GM23338 (cell line): ENCODE measurements around the gene LAMTOR1. TPM values are rescaled to one million over a fixed set of nuclear protein-coding genes. Genes with fewer than 3 reads are reported as not detected.

ENCODE experiments used
- ATAC-seq: fragments of 200-7000 bp; cut with Tn5 transposase; 3 replicates; pipeline ENCODE4 v1.9.1; 2020
- DNase-seq: peaks from one replicate; pipeline ENCODE4 v3.0.0-alpha.2; 2015; ENCODE audit warnings: low spot score
- H2AFZ ChIP-seq: fragments of 200-600 bp; sonication (generic); 2 replicates; pipeline ENCODE4 v1.8.0; 2016; ENCODE audit warnings: antibody characterized with exemption, mild to moderate bottlenecking, moderate library complexity
- H3F3A ChIP-seq: fragments of 200-600 bp; sonication (generic); replicated peaks from 2 replicates; pipeline ENCODE4 v1.8.0; 2017; ENCODE audit warnings: antibody characterized with exemption, mixed run types, low read depth
- H3K27ac ChIP-seq: fragments of 200-600 bp; sonication (generic); 2 replicates; pipeline ENCODE4 v1.6.1; 2016; ENCODE audit warnings: low read depth
- H3K27me3 ChIP-seq: fragments of 200-600 bp; sonication (generic); 2 replicates; pipeline ENCODE4 v1.8.0; 2016; ENCODE audit warnings: mild to moderate bottlenecking, mixed run types, moderate library complexity; ENCODE audit not compliant: insufficient read depth
- H3K36me3 ChIP-seq: fragments of 200-600 bp; sonication (generic); 2 replicates; pipeline ENCODE4 v1.8.0; 2016; ENCODE audit warnings: mild to moderate bottlenecking; ENCODE audit not compliant: insufficient read depth
- H3K4me1 ChIP-seq: fragments of 200-600 bp; sonication (generic); 2 replicates; pipeline ENCODE4 v1.8.0; 2016; ENCODE audit warnings: mild to moderate bottlenecking, moderate library complexity; ENCODE audit not compliant: insufficient read depth
- H3K4me2 ChIP-seq: fragments of 200-600 bp; sonication (generic); 2 replicates; pipeline ENCODE4 v1.7.1; 2017; ENCODE audit warnings: mixed run types
- H3K4me3 ChIP-seq: fragments of 200-600 bp; sonication (generic); 2 replicates; pipeline ENCODE4 v1.6.1; 2016; ENCODE audit warnings: mixed run types
- H3K79me2 ChIP-seq: fragments of 200-600 bp; sonication (generic); replicated peaks from 2 replicates; pipeline ENCODE4 v1.8.0; 2017; ENCODE audit warnings: mild to moderate bottlenecking; ENCODE audit not compliant: insufficient read depth
- H3K9me2 ChIP-seq: fragments of 200-600 bp; sonication (generic); 2 replicates; pipeline ENCODE4 v1.8.0; 2017; ENCODE audit not compliant: insufficient read depth
- H4K20me1 ChIP-seq: fragments of 200-600 bp; sonication (generic); replicated peaks from 2 replicates; pipeline ENCODE4 v1.8.0; 2017; ENCODE audit warnings: mild to moderate bottlenecking; ENCODE audit not compliant: insufficient read depth
- H3K27ac Mint-ChIP-seq: 2 replicates; pipeline ENCODE4 v1.8.0; 2020; ENCODE audit warnings: inconsistent platforms, mild to moderate bottlenecking, moderate library complexity, mixed read lengths
- H3K27me3 Mint-ChIP-seq: 3 replicates; pipeline ENCODE4 v1.8.0; 2022; ENCODE audit warnings: low read depth, mild to moderate bottlenecking, moderate library complexity, mixed read lengths, inconsistent platforms; ENCODE audit not compliant: insufficient read depth, poor library complexity
- H3K36me3 Mint-ChIP-seq: 3 replicates; pipeline ENCODE4 v1.8.0; 2021; ENCODE audit warnings: low read depth, mild to moderate bottlenecking, inconsistent platforms, moderate library complexity, mixed read lengths
- H3K4me1 Mint-ChIP-seq: 3 replicates; pipeline ENCODE4 v1.8.0; 2020; ENCODE audit warnings: mild to moderate bottlenecking, inconsistent platforms, mixed read lengths
- H3K4me3 Mint-ChIP-seq: 3 replicates; pipeline ENCODE4 v1.8.0; 2021; ENCODE audit warnings: moderate library complexity, mild to moderate bottlenecking, inconsistent platforms, mixed read lengths
- H3K9me3 Mint-ChIP-seq: 3 replicates; pipeline ENCODE4 v1.8.0; 2020; ENCODE audit warnings: moderate library complexity, mild to moderate bottlenecking, inconsistent platforms, mixed read lengths
- CREB1 ChIP-seq: fragments of 250-450 bp; sonication (Bioruptor Pico); IDR thresholded peaks from 2 replicates; pipeline ENCODE4 v1.5.0; 2020; ENCODE audit warnings: low read depth, mild to moderate bottlenecking, moderate library complexity
- EZH2 ChIP-seq: fragments of 200-600 bp; sonication (generic); IDR thresholded peaks from one replicate; pipeline ENCODE4 v1.8.0; 2017; ENCODE audit warnings: antibody characterized with exemption, mild to moderate bottlenecking, low read depth; ENCODE audit not compliant: unreplicated experiment
- EZH2phosphoT487 ChIP-seq: fragments of 200-600 bp; sonication (generic); IDR thresholded peaks from one replicate; pipeline ENCODE4 v1.8.1; 2018; ENCODE audit warnings: antibody characterized with exemption; ENCODE audit not compliant: unreplicated experiment
- JUNB ChIP-seq: IDR thresholded peaks from one replicate; pipeline ENCODE4 v1.6.1; 2016; ENCODE audit warnings: antibody characterized with exemption; ENCODE audit not compliant: unreplicated experiment
- POLR2AphosphoS5 ChIP-seq: IDR thresholded peaks from 2 replicates; pipeline ENCODE4 v1.6.1; 2016; ENCODE audit warnings: antibody characterized with exemption, low read depth
- STAT1 ChIP-seq: IDR thresholded peaks from one replicate; pipeline ENCODE4 v1.6.1; 2016; ENCODE audit warnings: antibody characterized with exemption; ENCODE audit not compliant: unreplicated experiment
- ZNF114 ChIP-seq: fragments of 250-450 bp; sonication (Bioruptor Pico); IDR thresholded peaks from 2 replicates; pipeline ENCODE4 v1.5.0; 2020; ENCODE audit warnings: mild to moderate bottlenecking, moderate library complexity
- ZNF331 ChIP-seq: fragments of 250-450 bp; sonication (Bioruptor Pico); IDR thresholded peaks from 2 replicates; pipeline ENCODE4 v1.5.0; 2020; ENCODE audit warnings: low read depth, mild to moderate bottlenecking, moderate library complexity
- polyA plus RNA-seq: library from polyadenylated mRNA; unstranded; fragments of >200 nt; fragmentation: Nextera tagmentation; extraction: Ambion mirVana; gene quantifications from 2 replicates; pipeline ENCODE4 v1.2.1, GENCODE V29; 2016
- total RNA-seq: library from RNA; depleted of rRNA; stranded (reverse); fragments of >200 nt; shearing (Covaris generic); gene quantifications from 2 replicates; pipeline ENCODE4 v1.2.3, GENCODE V29; 2014
- TF ChIP-seq, protein P1 (sequence below): IDR thresholded peaks from one replicate; pipeline ENCODE4 v1.6.1; 2018; ENCODE audit warnings: antibody characterized with exemption; ENCODE audit not compliant: unreplicated experiment
- TF ChIP-seq, protein P2 (sequence below): IDR thresholded peaks from 2 replicates; pipeline ENCODE4 v1.6.1; 2016; ENCODE audit warnings: antibody characterized with exemption
- TF ChIP-seq, protein P3 (sequence below), 2 experiments: fragments of 200-600 bp in 1 of 2; sonication (generic) in 1 of 2; conservative IDR thresholded peaks; 2 replicates each; pipeline versions ENCODE4 v1.5.1 to v1.6.1; 2016 to 2017; ENCODE audit warnings: antibody characterized with exemption in 2 of 2, low read depth in 2 of 2, mild to moderate bottlenecking in 2 of 2, moderate library complexity in 1 of 2

Gene LAMTOR1
- total and polyA plus RNA-seq, 2 experiments from 2014 or later, result 112 to 157 TPM

DNA sequence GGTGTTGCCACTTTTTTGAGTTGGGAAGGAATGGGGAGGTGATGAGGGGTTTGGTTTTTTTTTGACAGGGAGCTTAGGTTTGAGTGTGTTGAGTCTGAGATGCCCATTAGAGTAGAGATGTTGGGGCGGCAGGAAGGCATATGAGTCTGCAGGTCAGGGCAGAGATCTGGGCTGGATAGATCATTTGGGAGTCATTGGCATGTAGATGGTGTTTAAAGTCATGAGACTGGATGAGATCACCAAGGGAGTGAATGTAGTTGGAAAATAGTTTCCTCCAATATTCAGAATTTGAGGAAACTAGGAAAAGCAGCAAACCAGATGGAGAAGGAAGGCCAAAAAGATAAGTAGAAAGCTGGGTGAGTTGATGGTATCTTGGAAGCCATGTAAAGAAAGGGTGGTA lies 11.5 kb upstream of the LAMTOR1 start (continued):
- TF ChIP-seq EZH2 (no peak), JUNB (no peak), POLR2AphosphoS5 (no peak), ZNF331 (CRISPR knock-in tag) (no peak), EZH2phosphoT487 (no peak), STAT1 (no peak), CREB1 (no peak)
- TF ChIP-seq, protein P1, sequence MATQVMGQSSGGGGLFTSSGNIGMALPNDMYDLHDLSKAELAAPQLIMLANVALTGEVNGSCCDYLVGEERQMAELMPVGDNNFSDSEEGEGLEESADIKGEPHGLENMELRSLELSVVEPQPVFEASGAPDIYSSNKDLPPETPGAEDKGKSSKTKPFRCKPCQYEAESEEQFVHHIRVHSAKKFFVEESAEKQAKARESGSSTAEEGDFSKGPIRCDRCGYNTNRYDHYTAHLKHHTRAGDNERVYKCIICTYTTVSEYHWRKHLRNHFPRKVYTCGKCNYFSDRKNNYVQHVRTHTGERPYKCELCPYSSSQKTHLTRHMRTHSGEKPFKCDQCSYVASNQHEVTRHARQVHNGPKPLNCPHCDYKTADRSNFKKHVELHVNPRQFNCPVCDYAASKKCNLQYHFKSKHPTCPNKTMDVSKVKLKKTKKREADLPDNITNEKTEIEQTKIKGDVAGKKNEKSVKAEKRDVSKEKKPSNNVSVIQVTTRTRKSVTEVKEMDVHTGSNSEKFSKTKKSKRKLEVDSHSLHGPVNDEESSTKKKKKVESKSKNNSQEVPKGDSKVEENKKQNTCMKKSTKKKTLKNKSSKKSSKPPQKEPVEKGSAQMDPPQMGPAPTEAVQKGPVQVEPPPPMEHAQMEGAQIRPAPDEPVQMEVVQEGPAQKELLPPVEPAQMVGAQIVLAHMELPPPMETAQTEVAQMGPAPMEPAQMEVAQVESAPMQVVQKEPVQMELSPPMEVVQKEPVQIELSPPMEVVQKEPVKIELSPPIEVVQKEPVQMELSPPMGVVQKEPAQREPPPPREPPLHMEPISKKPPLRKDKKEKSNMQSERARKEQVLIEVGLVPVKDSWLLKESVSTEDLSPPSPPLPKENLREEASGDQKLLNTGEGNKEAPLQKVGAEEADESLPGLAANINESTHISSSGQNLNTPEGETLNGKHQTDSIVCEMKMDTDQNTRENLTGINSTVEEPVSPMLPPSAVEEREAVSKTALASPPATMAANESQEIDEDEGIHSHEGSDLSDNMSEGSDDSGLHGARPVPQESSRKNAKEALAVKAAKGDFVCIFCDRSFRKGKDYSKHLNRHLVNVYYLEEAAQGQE, result no peak
- TF ChIP-seq, protein P2, sequence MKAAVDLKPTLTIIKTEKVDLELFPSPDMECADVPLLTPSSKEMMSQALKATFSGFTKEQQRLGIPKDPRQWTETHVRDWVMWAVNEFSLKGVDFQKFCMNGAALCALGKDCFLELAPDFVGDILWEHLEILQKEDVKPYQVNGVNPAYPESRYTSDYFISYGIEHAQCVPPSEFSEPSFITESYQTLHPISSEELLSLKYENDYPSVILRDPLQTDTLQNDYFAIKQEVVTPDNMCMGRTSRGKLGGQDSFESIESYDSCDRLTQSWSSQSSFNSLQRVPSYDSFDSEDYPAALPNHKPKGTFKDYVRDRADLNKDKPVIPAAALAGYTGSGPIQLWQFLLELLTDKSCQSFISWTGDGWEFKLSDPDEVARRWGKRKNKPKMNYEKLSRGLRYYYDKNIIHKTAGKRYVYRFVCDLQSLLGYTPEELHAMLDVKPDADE, result no peak
- TF ChIP-seq, protein P3, sequence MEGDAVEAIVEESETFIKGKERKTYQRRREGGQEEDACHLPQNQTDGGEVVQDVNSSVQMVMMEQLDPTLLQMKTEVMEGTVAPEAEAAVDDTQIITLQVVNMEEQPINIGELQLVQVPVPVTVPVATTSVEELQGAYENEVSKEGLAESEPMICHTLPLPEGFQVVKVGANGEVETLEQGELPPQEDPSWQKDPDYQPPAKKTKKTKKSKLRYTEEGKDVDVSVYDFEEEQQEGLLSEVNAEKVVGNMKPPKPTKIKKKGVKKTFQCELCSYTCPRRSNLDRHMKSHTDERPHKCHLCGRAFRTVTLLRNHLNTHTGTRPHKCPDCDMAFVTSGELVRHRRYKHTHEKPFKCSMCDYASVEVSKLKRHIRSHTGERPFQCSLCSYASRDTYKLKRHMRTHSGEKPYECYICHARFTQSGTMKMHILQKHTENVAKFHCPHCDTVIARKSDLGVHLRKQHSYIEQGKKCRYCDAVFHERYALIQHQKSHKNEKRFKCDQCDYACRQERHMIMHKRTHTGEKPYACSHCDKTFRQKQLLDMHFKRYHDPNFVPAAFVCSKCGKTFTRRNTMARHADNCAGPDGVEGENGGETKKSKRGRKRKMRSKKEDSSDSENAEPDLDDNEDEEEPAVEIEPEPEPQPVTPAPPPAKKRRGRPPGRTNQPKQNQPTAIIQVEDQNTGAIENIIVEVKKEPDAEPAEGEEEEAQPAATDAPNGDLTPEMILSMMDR (conservative IDR thresholded peaks at IDR 0.05; ENCODE audit: low read depth in 2 of 2), result no peak

DNA sequence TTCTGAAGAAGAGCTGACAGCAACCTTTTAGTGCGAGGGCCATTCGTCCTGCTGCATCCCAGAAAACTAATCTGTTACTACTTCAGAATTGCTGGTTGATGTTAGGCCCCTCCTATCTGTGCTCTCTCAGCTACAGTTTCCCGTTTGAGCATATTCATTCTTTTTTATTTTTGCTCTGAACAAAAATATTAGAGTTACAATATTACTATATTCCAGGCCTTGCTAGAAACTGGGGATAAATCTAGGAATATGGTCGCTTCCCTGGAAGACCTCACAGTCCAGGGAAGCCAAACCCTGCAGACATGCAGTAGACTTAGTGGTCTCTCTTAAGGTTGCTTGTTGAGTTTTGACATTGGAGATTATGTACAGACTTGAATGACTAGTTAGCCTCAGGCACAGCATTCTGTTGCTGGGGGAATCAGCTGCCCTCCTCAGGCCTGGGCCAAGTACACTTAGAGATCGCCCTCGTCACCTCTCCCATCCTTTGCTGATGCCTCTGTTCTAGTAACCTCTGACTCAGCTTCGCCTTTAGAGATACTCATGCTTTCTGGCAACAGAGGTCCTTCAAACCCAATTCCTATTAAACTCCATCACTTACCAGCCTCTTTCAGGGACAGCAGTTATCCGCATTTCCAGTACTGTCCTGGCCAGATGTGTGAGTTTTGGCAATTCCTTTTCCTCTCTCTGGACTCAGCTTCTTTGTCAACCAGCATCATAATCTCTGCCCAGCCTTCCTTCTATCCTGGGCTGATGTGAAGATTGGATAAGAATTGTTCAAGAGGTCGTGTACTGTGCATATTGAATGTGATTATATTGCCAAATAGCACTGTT lies 10.1 kb upstream of the LAMTOR1 start:
- Histone ChIP-seq H3K4me3 (peak overlapping the region; percentile 49), H3K9me2 (peaks cover 19% of the 10 kb centered on the region), H3K79me2 (no peaks in the 10 kb centered on the region), H3K4me2 (peak overlapping the region; percentile 75), H2AFZ (peak overlapping the region; percentile 85), H3K27me3 (peaks cover 16% of the 10 kb centered on the region), H3K4me1 (peaks cover 7% of the 10 kb centered on the region; the same call in 1 of the 2 replicates), H4K20me1 (no peaks in the 10 kb centered on the region), H3K36me3 (no peaks in the 10 kb centered on the region), H3F3A (no peaks in the 10 kb centered on the region), H3K27ac (peak overlapping the region; percentile 86)
- ATAC-seq, result no peak
- peaks cover 7% of the 10 kb centered on the region; the same call in 2 of the 3 replicates for H3K36me3 Mint-ChIP-seq
- no peak for DNase-seq
- peaks cover 10% of the 10 kb centered on the region for H3K4me1 Mint-ChIP-seq
- peak overlapping the region; percentile 93 for H3K4me3 Mint-ChIP-seq
- H3K27ac Mint-ChIP-seq, result peak overlapping the region; percentile 100
- peaks cover 15% of the 10 kb centered on the region for H3K27me3 Mint-ChIP-seq
- no peaks in the 10 kb centered on the region; the same call in 1 of the 3 replicates for H3K9me3 Mint-ChIP-seq
- TF ChIP-seq ZNF114 (CRISPR knock-in tag), result no peak
- TF ChIP-seq, protein P1, result no peak
- no peak for TF ChIP-seq CREB1
- no peak for TF ChIP-seq EZH2phosphoT487
- TF ChIP-seq, protein P2, result no peak
- TF ChIP-seq STAT1, result no peak
- TF ChIP-seq, protein P3 (conservative IDR thresholded peaks at IDR 0.05; ENCODE audit: low read depth in 2 of 2), result no peak
- TF ChIP-seq ZNF331 (CRISPR knock-in tag), result no peak
- no peak for TF ChIP-seq POLR2AphosphoS5
- TF ChIP-seq JUNB, result no peak
